H9 (cell line): ENCODE measurements around the gene OXCT2. TPM values are rescaled to one million over a fixed set of nuclear protein-coding genes. Genes with fewer than 3 reads are reported as not detected.

ENCODE experiments used
- DNase-seq: peaks from one replicate; pipeline ENCODE4 v3.0.0-alpha.2; 2017
- H2AFZ ChIP-seq: one replicate; pipeline ENCODE4 v1.6.1; 2013; ENCODE audit warnings: mild to moderate bottlenecking, low read length, control low read depth, moderate library complexity
- H2AK5ac ChIP-seq: 2 replicates; pipeline ENCODE4 v1.6.1; 2013; ENCODE audit warnings: low read length, control low read depth, mixed read lengths; ENCODE audit not compliant: insufficient read length
- H2BK120ac ChIP-seq: one replicate; pipeline ENCODE4 v1.6.1; 2013; ENCODE audit warnings: low read depth, mild to moderate bottlenecking, low read length, control low read depth, inconsistent platforms; ENCODE audit not compliant: poor library complexity, severe bottlenecking
- H2BK12ac ChIP-seq: 2 replicates; pipeline ENCODE4 v1.6.1; 2013; ENCODE audit warnings: low read length, control low read depth, mixed read lengths, low read depth; ENCODE audit not compliant: insufficient read length
- H2BK15ac ChIP-seq: 2 replicates; pipeline ENCODE4 v1.6.1; 2013; ENCODE audit warnings: low read depth, low read length, control low read depth
- H2BK20ac ChIP-seq: one replicate; pipeline ENCODE4 v1.6.1; 2013; ENCODE audit warnings: low read depth, mild to moderate bottlenecking, low read length, control low read depth, inconsistent platforms; ENCODE audit not compliant: poor library complexity, severe bottlenecking
- H2BK5ac ChIP-seq: 2 replicates; pipeline ENCODE4 v1.6.1; 2013; ENCODE audit warnings: low read length, control low read depth, mixed read lengths; ENCODE audit not compliant: insufficient read length
- H3K14ac ChIP-seq: 2 replicates; pipeline ENCODE4 v1.6.1; 2013; ENCODE audit warnings: low read length, control low read depth; ENCODE audit not compliant: insufficient read depth
- H3K18ac ChIP-seq: 2 replicates; pipeline ENCODE4 v1.6.1; 2013; ENCODE audit warnings: low read depth, mild to moderate bottlenecking, mixed read lengths, low read length, control low read depth; ENCODE audit not compliant: insufficient read length
- H3K23ac ChIP-seq: 2 replicates; pipeline ENCODE4 v1.6.1; 2013; ENCODE audit warnings: low read length, control low read depth, mixed read lengths, low read depth; ENCODE audit not compliant: insufficient read length
- H3K23me2 ChIP-seq: 2 replicates; pipeline ENCODE4 v1.6.1; 2013; ENCODE audit warnings: low read depth, mild to moderate bottlenecking, mixed read lengths, low read length, control low read depth; ENCODE audit not compliant: insufficient read length, poor library complexity, severe bottlenecking
- H3K27ac ChIP-seq: 2 replicates; pipeline ENCODE4 v1.5.1; 2013; ENCODE audit warnings: low read length, control low read depth, mixed read lengths, low read depth; ENCODE audit not compliant: insufficient read length
- H3K27me3 ChIP-seq: 2 replicates; pipeline ENCODE4 v1.6.1; 2013; ENCODE audit warnings: low read length, control low read depth, inconsistent platforms; ENCODE audit not compliant: insufficient read depth
- H3K4ac ChIP-seq: 2 replicates; pipeline ENCODE4 v1.6.1; 2013; ENCODE audit warnings: low read depth, mild to moderate bottlenecking, control low read depth, inconsistent platforms, low read length, moderate library complexity
- H3K4me1 ChIP-seq: 2 replicates; pipeline ENCODE4 v1.6.1; 2013; ENCODE audit warnings: low read length, control low read depth, inconsistent platforms; ENCODE audit not compliant: insufficient read depth
- H3K4me2 ChIP-seq: 2 replicates; pipeline ENCODE4 v1.6.1; 2013; ENCODE audit warnings: low read length, control low read depth, mixed read lengths; ENCODE audit not compliant: insufficient read length, insufficient read depth
- H3K56ac ChIP-seq: 2 replicates; pipeline ENCODE4 v1.6.1; 2013; ENCODE audit warnings: low read depth, mild to moderate bottlenecking, mixed read lengths, low read length, control low read depth; ENCODE audit not compliant: insufficient read length
- H3K79me1 ChIP-seq: 2 replicates; pipeline ENCODE4 v1.6.1; 2013; ENCODE audit warnings: low read depth, mild to moderate bottlenecking, moderate library complexity, low read length, control low read depth, inconsistent platforms; ENCODE audit not compliant: insufficient read depth, poor library complexity, severe bottlenecking
- H3K79me2 ChIP-seq: 2 replicates; pipeline ENCODE4 v1.6.1; 2013; ENCODE audit warnings: low read length, control low read depth, inconsistent platforms; ENCODE audit not compliant: insufficient read depth
- H3K9ac ChIP-seq: 2 replicates; pipeline ENCODE4 v1.6.1; 2013; ENCODE audit warnings: low read length, control low read depth, mixed read lengths; ENCODE audit not compliant: insufficient read length; ENCODE audit errors: extremely low read depth
- H3K9me3 ChIP-seq: one replicate; pipeline ENCODE4 v1.6.1; 2013; ENCODE audit warnings: low read depth, low read length, inconsistent platforms; ENCODE audit not compliant: control insufficient read depth
- H3T11ph ChIP-seq: one replicate; pipeline ENCODE4 v1.6.1; 2013; ENCODE audit warnings: mild to moderate bottlenecking, low read length, control low read depth, inconsistent platforms
- H4K20me1 ChIP-seq: one replicate; pipeline ENCODE4 v1.6.1; 2013; ENCODE audit not compliant: control insufficient read depth, insufficient read length, insufficient read depth
- H4K5ac ChIP-seq: 2 replicates; pipeline ENCODE4 v1.6.1; 2013; ENCODE audit warnings: low read depth, mild to moderate bottlenecking, mixed read lengths, low read length, control low read depth; ENCODE audit not compliant: insufficient read length
- H4K8ac ChIP-seq: replicated peaks from 2 replicates; pipeline ENCODE4 v1.6.1; 2013; ENCODE audit warnings: low read length, control low read depth, mixed read lengths, low read depth; ENCODE audit not compliant: insufficient read length
- H4K91ac ChIP-seq: 2 replicates; pipeline ENCODE4 v1.6.1; 2013; ENCODE audit warnings: low read depth, mild to moderate bottlenecking, moderate library complexity, mixed read lengths, low read length, control low read depth; ENCODE audit not compliant: insufficient read length
- H3K27ac Mint-ChIP-seq, 3 experiments: 2 replicates in 2 of 3; 3 replicates in 1 of 3; pipeline ENCODE4 v1.8.0; 2020 to 2021; ENCODE audit warnings: mixed read lengths in 3 of 3, mild to moderate bottlenecking in 1 of 3, moderate library complexity in 1 of 3
- H3K27me3 Mint-ChIP-seq: 2 replicates; pipeline ENCODE4 v1.8.0; 2021; ENCODE audit warnings: low read depth, mild to moderate bottlenecking, moderate library complexity, mixed read lengths
- H3K36me3 Mint-ChIP-seq, 3 experiments: 2 replicates in 2 of 3; 3 replicates in 1 of 3; pipeline ENCODE4 v1.8.0; 2020 to 2021; ENCODE audit warnings: low read depth in 3 of 3, mixed read lengths in 3 of 3; ENCODE audit not compliant: insufficient read depth in 1 of 3
- H3K4me1 Mint-ChIP-seq, 2 experiments: 2 replicates each; pipeline ENCODE4 v1.8.0; 2020; ENCODE audit warnings: mixed read lengths in 2 of 2
- H3K4me3 Mint-ChIP-seq, 2 experiments: 2 replicates in 1 of 2; 3 replicates in 1 of 2; pipeline ENCODE4 v1.8.0; 2020 to 2021; ENCODE audit warnings: mild to moderate bottlenecking in 2 of 2, mixed read lengths in 2 of 2, moderate library complexity in 1 of 2
- H3K9me3 Mint-ChIP-seq, 2 experiments: 2 replicates in 1 of 2; 3 replicates in 1 of 2; pipeline ENCODE4 v1.8.0; 2020; ENCODE audit warnings: mild to moderate bottlenecking in 2 of 2, mixed read lengths in 2 of 2, moderate library complexity in 1 of 2
- WGBS: extraction: QIAGEN DNeasy Blood & Tissue Kit; methylation state at CpG from one replicate; pipeline ENCODE4 v1.1.7; 2013; ENCODE audit warnings: missing lambda C conversion rate, low lambda C conversion rate, mixed read lengths; ENCODE audit not compliant: insufficient read length; ENCODE audit errors: extremely low coverage; 5-methylcytosine and 5-hydroxymethylcytosine counted together
- total RNA-seq: library from RNA; stranded (reverse); gene quantifications from 2 replicates; pipeline ENCODE4 v1.2.1, GENCODE V29; 2021
- TF ChIP-seq, protein P1 (sequence below): fragments of 200-600 bp; sonication (generic); conservative IDR thresholded peaks from 3 replicates; pipeline ENCODE4 v1.8.0; 2021; ENCODE audit warnings: antibody characterized with exemption, mild to moderate bottlenecking

The OXCT2 gene
- total RNA-seq, 1 experiment from 2014 or later: 3.7 TPM

- no peak overlapping the region for H3K14ac ChIP-seq
- no peak overlapping the region for H4K91ac ChIP-seq
- peaks cover 7 to 8% of the 10 kb centered on the region in 2 experiments; a peak in 4 of 5 replicates for H3K9me3 Mint-ChIP-seq
- H4K8ac ChIP-seq: no peak overlapping the region
- no peaks in the 10 kb centered on the region for H3K79me1 ChIP-seq
- no peaks in the 10 kb centered on the region for H3K27me3 ChIP-seq
- peaks cover 12 to 38% (median 20%) of the 10 kb centered on the region in 3 experiments for H3K36me3 Mint-ChIP-seq
- H3K56ac ChIP-seq: no peak overlapping the region
- no peaks in the 10 kb centered on the region for H3K79me2 ChIP-seq
- H3K27ac ChIP-seq: no peak overlapping the region
- H2BK120ac ChIP-seq: no peak overlapping the region
- H3K4ac ChIP-seq: no peak overlapping the region
- H4K20me1 ChIP-seq: no peaks in the 10 kb centered on the region
- no peak overlapping the region for H3K9ac ChIP-seq
- H2BK12ac ChIP-seq: no peak overlapping the region
- DNase-seq: no peak
- H2BK15ac ChIP-seq: no peak overlapping the region
- H4K5ac ChIP-seq: no peak overlapping the region
- H3K27me3 Mint-ChIP-seq: peaks cover 5% of the 10 kb centered on the region
- H2BK5ac ChIP-seq: no peak overlapping the region
- H2AFZ ChIP-seq: no peak overlapping the region
- no peak overlapping the region for H3K27ac Mint-ChIP-seq
- H3T11ph ChIP-seq: no peak overlapping the region
- no peak overlapping the region for H3K4me2 ChIP-seq
- no peak overlapping the region for H2AK5ac ChIP-seq
- H3K4me1 ChIP-seq: no peaks in the 10 kb centered on the region
- H3K4me1 Mint-ChIP-seq: no peaks in the 10 kb centered on the region
- H3K23ac ChIP-seq: no peak overlapping the region
- no peak overlapping the region for H3K18ac ChIP-seq
- peaks cover 5% of the 10 kb centered on the region for H3K9me3 ChIP-seq
- TF ChIP-seq, protein P1, sequence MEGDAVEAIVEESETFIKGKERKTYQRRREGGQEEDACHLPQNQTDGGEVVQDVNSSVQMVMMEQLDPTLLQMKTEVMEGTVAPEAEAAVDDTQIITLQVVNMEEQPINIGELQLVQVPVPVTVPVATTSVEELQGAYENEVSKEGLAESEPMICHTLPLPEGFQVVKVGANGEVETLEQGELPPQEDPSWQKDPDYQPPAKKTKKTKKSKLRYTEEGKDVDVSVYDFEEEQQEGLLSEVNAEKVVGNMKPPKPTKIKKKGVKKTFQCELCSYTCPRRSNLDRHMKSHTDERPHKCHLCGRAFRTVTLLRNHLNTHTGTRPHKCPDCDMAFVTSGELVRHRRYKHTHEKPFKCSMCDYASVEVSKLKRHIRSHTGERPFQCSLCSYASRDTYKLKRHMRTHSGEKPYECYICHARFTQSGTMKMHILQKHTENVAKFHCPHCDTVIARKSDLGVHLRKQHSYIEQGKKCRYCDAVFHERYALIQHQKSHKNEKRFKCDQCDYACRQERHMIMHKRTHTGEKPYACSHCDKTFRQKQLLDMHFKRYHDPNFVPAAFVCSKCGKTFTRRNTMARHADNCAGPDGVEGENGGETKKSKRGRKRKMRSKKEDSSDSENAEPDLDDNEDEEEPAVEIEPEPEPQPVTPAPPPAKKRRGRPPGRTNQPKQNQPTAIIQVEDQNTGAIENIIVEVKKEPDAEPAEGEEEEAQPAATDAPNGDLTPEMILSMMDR: no peak
- no CpG with 5 or more reads among the region's 16 CpGs for WGBS
- H3K23me2 ChIP-seq: no peaks in the 10 kb centered on the region
- H2BK20ac ChIP-seq: no peak overlapping the region
- no peak overlapping the region for H3K4me3 Mint-ChIP-seq
Observed at GRCh38 chr1:39760074-39761008, 10.8 kb downstream of the OXCT2 start.
